ENCODE measurements around the gene NACC2. TPM values are rescaled to one million over a fixed set of nuclear protein-coding genes. Genes with fewer than 3 reads are reported as not detected.

Gene NACC2
- total RNA-seq, 2 experiments from 2014 or later = 5.3 to 5.6 TPM

DNA sequence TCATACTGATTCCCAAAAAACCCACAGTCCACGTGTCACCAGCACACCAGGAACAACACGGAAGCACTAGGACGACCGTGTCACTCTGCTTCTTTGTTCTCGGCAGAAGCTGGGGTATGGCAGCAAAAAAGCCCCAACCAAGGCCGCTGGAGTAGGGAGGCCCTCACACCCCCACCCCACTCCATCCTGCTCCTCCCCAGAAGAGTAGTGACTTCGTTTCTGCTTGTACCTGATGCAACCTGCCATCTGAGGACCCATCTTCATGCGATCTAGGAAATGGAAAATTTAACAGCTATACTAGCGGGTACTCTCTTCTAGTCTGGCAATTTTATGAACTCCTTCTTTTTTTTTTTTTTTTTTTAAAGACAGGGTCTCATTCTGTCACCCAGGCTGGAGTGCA lies 137.7 kb downstream of the NACC2 start:
- H3K36me3 Mint-ChIP-seq = peaks cover 4% of the 10 kb centered on the region
- H3K4me3 Mint-ChIP-seq = no peak overlapping the region
- peaks cover 22% of the 10 kb centered on the region for H3K4me1 Mint-ChIP-seq
- no peak overlapping the region for H3K27ac Mint-ChIP-seq
- H3K27me3 Mint-ChIP-seq = no peaks in the 10 kb centered on the region
- no peaks in the 10 kb centered on the region for H3K9me3 Mint-ChIP-seq
- DNase-seq = no peak

DNA sequence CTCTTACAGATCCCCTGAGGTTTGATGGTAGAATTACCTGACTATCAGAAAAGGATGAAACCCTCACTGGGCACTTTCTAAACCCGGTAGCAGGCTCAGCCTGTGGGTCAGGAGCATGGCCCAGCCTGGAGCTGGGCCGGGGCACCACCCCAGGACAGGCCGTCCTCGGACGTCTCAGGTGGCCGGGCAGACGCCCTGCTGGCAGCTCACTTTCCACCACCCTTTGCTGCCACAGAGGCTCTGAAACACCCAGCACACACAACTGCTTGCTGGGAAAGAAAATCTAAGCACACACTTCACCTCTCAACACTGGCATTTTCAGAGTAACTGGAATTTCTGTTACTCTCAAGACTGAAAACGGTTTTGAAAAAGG lies 138.3 kb downstream of the NACC2 start:
- Mint-ChIP-seq H3K4me3 (no peak overlapping the region), H3K9me3 (no peaks in the 10 kb centered on the region), H3K4me1 (peaks cover 16% of the 10 kb centered on the region), H3K36me3 (peaks cover 4% of the 10 kb centered on the region), H3K27me3 (no peaks in the 10 kb centered on the region), H3K27ac (no peak overlapping the region)
- DNase-seq = no peak

Other genes with a start within 250 kb of the NACC2 start
- 10 to 100 TPM; 19.9 to 21.8 TPM for gene CAMSAP1, start 187.7 kb downstream of the NACC2 start, total RNA-seq
- 10 to 100 TPM; 30.0 to 32.6 TPM for gene UBAC1, start 133.9 kb downstream of the NACC2 start, total RNA-seq
- gene TMEM250, start 23.6 kb upstream of the NACC2 start, total RNA-seq = 10 to 100 TPM; 27.2 to 28.7 TPM
- gene LHX3, start 109.8 kb upstream of the NACC2 start, total RNA-seq = not detected
- 10 to 100 TPM; 17.0 to 18.3 TPM for gene QSOX2, start 150.5 kb upstream of the NACC2 start, total RNA-seq
- not detected for gene CCDC187, start 208.8 kb upstream of the NACC2 start, total RNA-seq
- 10 to 100 TPM in 1 of 2 experiments, 1 to 10 TPM in 1; 9.1 to 11.0 TPM for gene GPSM1, start 232.2 kb upstream of the NACC2 start, total RNA-seq